Measurements from ENCODE around the gene EYA3.

EYA3 gene

GRCh38 chr1:28088168-28088961, at the start of gene EYA3:
Gene EYA3, minus strand, starts transcription at chr1:28088610. Its CDS starts 30,584 bp downstream, at chr1:28058026.
- DNase-seq (ENCODE audit: low read depth): peak; percentile 95

- DNase-seq (ENCODE audit: low read depth): peak; percentile 44
Observed at GRCh38 chr1:28136922-28137613, 48.7 kb upstream of the EYA3 start.

GRCh38 chr1:28136169-28136921, 47.9 kb upstream of the EYA3 start:
- no peak for DNase-seq (ENCODE audit: low read depth)

- DNase-seq (ENCODE audit: low read depth): no peak
Observed at GRCh38 chr1:28135371-28136168, 47.2 kb upstream of the EYA3 start.

GRCh38 chr1:28134651-28135207, 46.3 kb upstream of the EYA3 start:
- no peak for DNase-seq (ENCODE audit: low read depth)

- DNase-seq (ENCODE audit: low read depth): no peak
Observed at GRCh38 chr1:28132171-28133167, 44.1 kb upstream of the EYA3 start.

GRCh38 chr1:28130901-28131300, 42.5 kb upstream of the EYA3 start:
- no peak for DNase-seq (ENCODE audit: low read depth)

GRCh38 chr1:28129150-28129549, 40.7 kb upstream of the EYA3 start:
- peak; percentile 84 for DNase-seq (ENCODE audit: low read depth)

GRCh38 chr1:28127617-28128257, 39.3 kb upstream of the EYA3 start:
- DNase-seq (ENCODE audit: low read depth): no peak

- no peak for DNase-seq (ENCODE audit: low read depth)
Observed at GRCh38 chr1:28126783-28127490, 38.5 kb upstream of the EYA3 start.

- DNase-seq (ENCODE audit: low read depth): no peak
Observed at GRCh38 chr1:28126212-28126611, 37.8 kb upstream of the EYA3 start.

GRCh38 chr1:28123461-28123961, 35.1 kb upstream of the EYA3 start:
- no peak for DNase-seq (ENCODE audit: low read depth)

- DNase-seq (ENCODE audit: low read depth): no peak
Observed at GRCh38 chr1:28122183-28122582, 33.8 kb upstream of the EYA3 start.

GRCh38 chr1:28119556-28119955, 31.1 kb upstream of the EYA3 start:
- no peak for DNase-seq (ENCODE audit: low read depth)

GRCh38 chr1:28118640-28119307, 30.4 kb upstream of the EYA3 start:
- DNase-seq (ENCODE audit: low read depth): no peak

GRCh38 chr1:28115267-28115666, 26.9 kb upstream of the EYA3 start:
- no peak for DNase-seq (ENCODE audit: low read depth)

GRCh38 chr1:28114844-28115243, 26.4 kb upstream of the EYA3 start:
- DNase-seq (ENCODE audit: low read depth): no peak

- DNase-seq (ENCODE audit: low read depth): no peak
Observed at GRCh38 chr1:28113242-28113572, 24.8 kb upstream of the EYA3 start.
